ENCODE measurements around the gene TRIM50. TPM values are rescaled to one million over a fixed set of nuclear protein-coding genes. Genes with fewer than 3 reads are reported as not detected.

The TRIM50 gene
- total and polyA plus RNA-seq, 2 of the 13 experiments (the other 11 are each of a cell fraction or from before 2014, with no cell fraction given), result 4.2 to 24.5 TPM

DNA sequence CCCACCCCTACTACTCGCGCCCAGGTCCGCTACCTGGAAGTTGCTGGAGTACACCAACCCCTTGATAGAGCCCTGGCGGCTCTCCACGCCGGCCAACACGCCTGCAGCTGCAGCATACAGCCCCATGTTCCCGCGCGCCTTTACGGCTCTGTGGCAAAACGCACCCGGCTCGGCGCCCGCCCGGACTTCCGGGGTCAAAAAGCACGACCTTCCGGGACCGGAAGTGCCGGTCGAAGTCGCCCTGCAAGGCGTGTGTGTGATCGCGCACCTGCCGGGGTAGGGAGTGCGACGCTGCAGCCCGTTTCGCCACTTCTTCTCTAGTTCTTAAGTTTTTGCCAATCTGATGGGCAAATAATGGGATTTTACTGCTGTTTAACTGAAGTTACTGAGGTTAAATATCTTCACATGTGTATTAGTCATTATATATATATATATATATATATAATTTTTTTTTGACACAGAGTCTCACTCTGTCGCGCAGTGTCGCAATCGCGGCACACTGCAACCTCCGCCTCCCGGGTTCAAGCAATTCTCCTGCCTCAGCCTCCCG, 19.1 kb downstream of the TRIM50 start, which contains the start of gene NSUN5 (continued):
- peak; percentile 67; the same call in 1 of the 2 replicates for TF ChIP-seq ZSCAN31 (CRISPR knock-in tag; IDR thresholded peaks at IDR 0.05; ENCODE audit: low read depth)
- TF ChIP-seq, protein P1, sequence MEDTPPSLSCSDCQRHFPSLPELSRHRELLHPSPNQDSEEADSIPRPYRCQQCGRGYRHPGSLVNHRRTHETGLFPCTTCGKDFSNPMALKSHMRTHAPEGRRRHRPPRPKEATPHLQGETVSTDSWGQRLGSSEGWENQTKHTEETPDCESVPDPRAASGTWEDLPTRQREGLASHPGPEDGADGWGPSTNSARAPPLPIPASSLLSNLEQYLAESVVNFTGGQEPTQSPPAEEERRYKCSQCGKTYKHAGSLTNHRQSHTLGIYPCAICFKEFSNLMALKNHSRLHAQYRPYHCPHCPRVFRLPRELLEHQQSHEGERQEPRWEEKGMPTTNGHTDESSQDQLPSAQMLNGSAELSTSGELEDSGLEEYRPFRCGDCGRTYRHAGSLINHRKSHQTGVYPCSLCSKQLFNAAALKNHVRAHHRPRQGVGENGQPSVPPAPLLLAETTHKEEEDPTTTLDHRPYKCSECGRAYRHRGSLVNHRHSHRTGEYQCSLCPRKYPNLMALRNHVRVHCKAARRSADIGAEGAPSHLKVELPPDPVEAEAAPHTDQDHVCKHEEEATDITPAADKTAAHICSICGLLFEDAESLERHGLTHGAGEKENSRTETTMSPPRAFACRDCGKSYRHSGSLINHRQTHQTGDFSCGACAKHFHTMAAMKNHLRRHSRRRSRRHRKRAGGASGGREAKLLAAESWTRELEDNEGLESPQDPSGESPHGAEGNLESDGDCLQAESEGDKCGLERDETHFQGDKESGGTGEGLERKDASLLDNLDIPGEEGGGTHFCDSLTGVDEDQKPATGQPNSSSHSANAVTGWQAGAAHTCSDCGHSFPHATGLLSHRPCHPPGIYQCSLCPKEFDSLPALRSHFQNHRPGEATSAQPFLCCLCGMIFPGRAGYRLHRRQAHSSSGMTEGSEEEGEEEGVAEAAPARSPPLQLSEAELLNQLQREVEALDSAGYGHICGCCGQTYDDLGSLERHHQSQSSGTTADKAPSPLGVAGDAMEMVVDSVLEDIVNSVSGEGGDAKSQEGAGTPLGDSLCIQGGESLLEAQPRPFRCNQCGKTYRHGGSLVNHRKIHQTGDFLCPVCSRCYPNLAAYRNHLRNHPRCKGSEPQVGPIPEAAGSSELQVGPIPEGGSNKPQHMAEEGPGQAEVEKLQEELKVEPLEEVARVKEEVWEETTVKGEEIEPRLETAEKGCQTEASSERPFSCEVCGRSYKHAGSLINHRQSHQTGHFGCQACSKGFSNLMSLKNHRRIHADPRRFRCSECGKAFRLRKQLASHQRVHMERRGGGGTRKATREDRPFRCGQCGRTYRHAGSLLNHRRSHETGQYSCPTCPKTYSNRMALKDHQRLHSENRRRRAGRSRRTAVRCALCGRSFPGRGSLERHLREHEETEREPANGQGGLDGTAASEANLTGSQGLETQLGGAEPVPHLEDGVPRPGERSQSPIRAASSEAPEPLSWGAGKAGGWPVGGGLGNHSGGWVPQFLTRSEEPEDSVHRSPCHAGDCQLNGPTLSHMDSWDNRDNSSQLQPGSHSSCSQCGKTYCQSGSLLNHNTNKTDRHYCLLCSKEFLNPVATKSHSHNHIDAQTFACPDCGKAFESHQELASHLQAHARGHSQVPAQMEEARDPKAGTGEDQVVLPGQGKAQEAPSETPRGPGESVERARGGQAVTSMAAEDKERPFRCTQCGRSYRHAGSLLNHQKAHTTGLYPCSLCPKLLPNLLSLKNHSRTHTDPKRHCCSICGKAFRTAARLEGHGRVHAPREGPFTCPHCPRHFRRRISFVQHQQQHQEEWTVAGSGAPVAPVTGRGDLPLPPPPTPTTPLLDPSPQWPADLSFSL (CRISPR knock-in tag; IDR thresholded peaks at IDR 0.05), result no peak
- TF ChIP-seq IRX3 (CRISPR knock-in tag; IDR thresholded peaks at IDR 0.05; ENCODE audit: borderline replicate concordance, low read depth), result peak; percentile 50; the same call in 1 of the 2 replicates
- peak; percentile 81 for TF ChIP-seq RFXAP (CRISPR knock-in tag; IDR thresholded peaks at IDR 0.05; ENCODE audit: borderline replicate concordance)
- 0 out of 2 replicates have a peak, but pooled peaks have one; percentile 49 for TF ChIP-seq KLF9 (CRISPR knock-in tag; IDR thresholded peaks at IDR 0.05; ENCODE audit: low read depth)
- TF ChIP-seq, protein P2, sequence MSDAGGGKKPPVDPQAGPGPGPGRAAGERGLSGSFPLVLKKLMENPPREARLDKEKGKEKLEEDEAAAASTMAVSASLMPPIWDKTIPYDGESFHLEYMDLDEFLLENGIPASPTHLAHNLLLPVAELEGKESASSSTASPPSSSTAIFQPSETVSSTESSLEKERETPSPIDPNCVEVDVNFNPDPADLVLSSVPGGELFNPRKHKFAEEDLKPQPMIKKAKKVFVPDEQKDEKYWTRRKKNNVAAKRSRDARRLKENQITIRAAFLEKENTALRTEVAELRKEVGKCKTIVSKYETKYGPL (CRISPR knock-in tag; IDR thresholded peaks at IDR 0.05), result peak; percentile 87; the same call in 1 of the 2 replicates
- peak; percentile 90; the same call in 1 of the 2 replicates for TF ChIP-seq SNAI1 (CRISPR knock-in tag; IDR thresholded peaks at IDR 0.05; ENCODE audit: borderline replicate concordance)
- TF ChIP-seq TCF7L2 (IDR thresholded peaks at IDR 0.05; ENCODE audit: low read depth, low read length), result no peak
- peak; percentile 71 for TF ChIP-seq ZNF607 (CRISPR knock-in tag; IDR thresholded peaks at IDR 0.05; ENCODE audit: borderline replicate concordance)
- TF ChIP-seq ZNF883 (CRISPR knock-in tag; IDR thresholded peaks at IDR 0.05; ENCODE audit: not compliant biosample characterization), result peak; percentile 78
- TF ChIP-seq ZNF878 (CRISPR knock-in tag; IDR thresholded peaks at IDR 0.05), result peak; percentile 89
- no peak for TF ChIP-seq ZNF496 (CRISPR knock-in tag; IDR thresholded peaks at IDR 0.05; ENCODE audit: insufficient replicate concordance)
- TF ChIP-seq MEF2D (CRISPR knock-in tag; IDR thresholded peaks at IDR 0.05), result peak; percentile 74; the same call in 1 of the 2 replicates
- no peak for TF ChIP-seq KAT7 (CRISPR knock-in tag; IDR thresholded peaks at IDR 0.05; ENCODE audit: borderline replicate concordance)
- TF ChIP-seq, protein P3, sequence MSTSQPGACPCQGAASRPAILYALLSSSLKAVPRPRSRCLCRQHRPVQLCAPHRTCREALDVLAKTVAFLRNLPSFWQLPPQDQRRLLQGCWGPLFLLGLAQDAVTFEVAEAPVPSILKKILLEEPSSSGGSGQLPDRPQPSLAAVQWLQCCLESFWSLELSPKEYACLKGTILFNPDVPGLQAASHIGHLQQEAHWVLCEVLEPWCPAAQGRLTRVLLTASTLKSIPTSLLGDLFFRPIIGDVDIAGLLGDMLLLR (CRISPR knock-in tag; IDR thresholded peaks at IDR 0.05), result peak; percentile 66; the same call in 1 of the 2 replicates
- TF ChIP-seq ZNF350 (CRISPR knock-in tag; IDR thresholded peaks at IDR 0.05; ENCODE audit: borderline replicate concordance, low read depth), result peak; percentile 65; the same call in 1 of the 2 replicates
- TF ChIP-seq CCDC6 (CRISPR knock-in tag; IDR thresholded peaks at IDR 0.05), result peak; percentile 96; the same call in 1 of the 2 replicates
- peak; percentile 71 for TF ChIP-seq PPARG (CRISPR knock-in tag; conservative IDR thresholded peaks at IDR 0.05)
